HL-60 (cell line): ENCODE measurements around the gene GFRA4.

ENCODE experiments used
- DNase-seq, 2 experiments: peaks; one replicate each; pipeline ENCODE4 v3.0.0-alpha.2; 2010 to 2020; ENCODE audit warnings: low read depth in 1 of 2, low spot score in 1 of 2
- H3K27ac ChIP-seq: fragments of 250-450 bp; sonication (Bioruptor Pico); replicated peaks from 2 replicates; pipeline ENCODE4 v1.5.1; 2020; ENCODE audit warnings: mild to moderate bottlenecking, moderate library complexity
- H3K27me3 ChIP-seq: fragments of 250-450 bp; sonication (Bioruptor Pico); 2 replicates; pipeline ENCODE4 v1.5.1; 2021; ENCODE audit warnings: mild to moderate bottlenecking, moderate library complexity; ENCODE audit not compliant: insufficient read depth, poor library complexity, severe bottlenecking
- H3K4me3 ChIP-seq: replicated peaks from 2 replicates; pipeline ENCODE4 v1.5.1; 2011; ENCODE audit warnings: mild to moderate bottlenecking, control low read depth, low read length; ENCODE audit not compliant: insufficient read depth
- CTCF ChIP-seq: IDR thresholded peaks from one replicate; pipeline ENCODE4 v1.5.1; 2011; ENCODE audit warnings: low read length, control low read depth, inconsistent platforms; ENCODE audit not compliant: insufficient read depth
- GABPA ChIP-seq: IDR thresholded peaks from 2 replicates; pipeline ENCODE4 v1.6.1; 2012; ENCODE audit warnings: low read depth
- POLR2AphosphoS5 ChIP-seq: IDR thresholded peaks from 2 replicates; pipeline ENCODE4 v1.6.1; 2012; ENCODE audit warnings: low read depth
- REST ChIP-seq: IDR thresholded peaks from 2 replicates; pipeline ENCODE4 v1.6.1; 2012; ENCODE audit warnings: low read depth; ENCODE audit not compliant: insufficient replicate concordance
- SPI1 ChIP-seq: IDR thresholded peaks from 2 replicates; pipeline ENCODE4 v1.6.1; 2012; ENCODE audit warnings: low read depth, mild to moderate bottlenecking, borderline replicate concordance

The GFRA4 gene

GRCh38 chr20:3678856-3679720, 15.9 kb upstream of the GFRA4 start:
- TF ChIP-seq REST (no peak), GABPA (no peak), SPI1 (no peak), POLR2AphosphoS5 (no peak), CTCF (no peak)
- Histone ChIP-seq H3K27me3 (peaks cover 71% of the 10 kb centered on the region), H3K4me3 (no peak overlapping the region), H3K27ac (no peak overlapping the region)
- DNase-seq, result no peak

GRCh38 chr20:3678198-3678597, 15.0 kb upstream of the GFRA4 start:
- DNase-seq, result no peak
- H3K27me3 ChIP-seq, result peaks cover 72% of the 10 kb centered on the region
- TF ChIP-seq SPI1, result no peak
- no peak for TF ChIP-seq POLR2AphosphoS5
- TF ChIP-seq CTCF, result no peak
- no peak for TF ChIP-seq GABPA
- no peak for TF ChIP-seq REST
- no peak overlapping the region for H3K27ac ChIP-seq
- H3K4me3 ChIP-seq, result no peak overlapping the region

DNA sequence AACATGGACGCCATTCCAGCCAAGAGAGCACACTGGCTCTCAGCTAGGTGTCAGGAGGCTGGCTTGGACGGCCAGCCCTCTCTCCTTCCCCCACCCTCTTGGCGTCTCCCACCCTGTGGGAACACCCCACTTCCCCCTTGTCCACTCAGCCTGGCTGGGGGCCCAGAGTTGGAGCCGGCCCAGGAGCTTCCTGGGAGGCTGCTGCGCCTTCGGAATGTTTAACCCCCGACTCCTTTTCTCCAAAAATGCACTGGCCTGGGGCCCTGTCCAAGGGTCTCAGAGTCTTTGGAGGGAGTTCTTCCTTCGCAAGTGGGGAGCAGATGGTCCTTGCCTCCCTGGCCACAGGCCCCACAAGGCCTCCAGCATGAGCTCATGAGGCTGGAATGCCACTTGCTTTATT, 14.5 kb upstream of the GFRA4 start:
- no peak for DNase-seq
- H3K27me3 ChIP-seq, result peaks cover 75% of the 10 kb centered on the region
- no peak for TF ChIP-seq SPI1
- TF ChIP-seq CTCF, result no peak
- H3K4me3 ChIP-seq, result no peak overlapping the region
- H3K27ac ChIP-seq, result no peak overlapping the region
